ENCODE data around the gene ARID5A.

- TF ChIP-seq CTCF (conservative IDR thresholded peaks at IDR 0.05; ENCODE audit: low read depth, low read length) (no peak), EZH2 (IDR thresholded peaks at IDR 0.05; ENCODE audit: borderline replicate concordance, low read depth, low read length, poor library complexity, severe bottlenecking) (no peak)
These were observed 24.7 kb upstream of the ARID5A start for GRCh38 chr2:96511851-96512250.
